H9 (cell line): ENCODE data around the gene GPR176. TPM values are rescaled to one million over a fixed set of nuclear protein-coding genes. Genes with fewer than 3 reads are reported as not detected.

Experiments used
- DNase-seq: peaks from one replicate; pipeline ENCODE4 v3.0.0-alpha.2; 2017
- H2AFZ ChIP-seq: one replicate; pipeline ENCODE4 v1.6.1; 2013; ENCODE audit warnings: mild to moderate bottlenecking, low read length, control low read depth, moderate library complexity
- H2AK5ac ChIP-seq: 2 replicates; pipeline ENCODE4 v1.6.1; 2013; ENCODE audit warnings: low read length, control low read depth, mixed read lengths; ENCODE audit not compliant: insufficient read length
- H2BK120ac ChIP-seq: one replicate; pipeline ENCODE4 v1.6.1; 2013; ENCODE audit warnings: low read depth, mild to moderate bottlenecking, low read length, control low read depth, inconsistent platforms; ENCODE audit not compliant: poor library complexity, severe bottlenecking
- H2BK12ac ChIP-seq: 2 replicates; pipeline ENCODE4 v1.6.1; 2013; ENCODE audit warnings: low read length, control low read depth, mixed read lengths, low read depth; ENCODE audit not compliant: insufficient read length
- H2BK15ac ChIP-seq: 2 replicates; pipeline ENCODE4 v1.6.1; 2013; ENCODE audit warnings: low read depth, low read length, control low read depth
- H2BK20ac ChIP-seq: one replicate; pipeline ENCODE4 v1.6.1; 2013; ENCODE audit warnings: low read depth, mild to moderate bottlenecking, low read length, control low read depth, inconsistent platforms; ENCODE audit not compliant: poor library complexity, severe bottlenecking
- H2BK5ac ChIP-seq: 2 replicates; pipeline ENCODE4 v1.6.1; 2013; ENCODE audit warnings: low read length, control low read depth, mixed read lengths; ENCODE audit not compliant: insufficient read length
- H3K14ac ChIP-seq: 2 replicates; pipeline ENCODE4 v1.6.1; 2013; ENCODE audit warnings: low read length, control low read depth; ENCODE audit not compliant: insufficient read depth
- H3K18ac ChIP-seq: 2 replicates; pipeline ENCODE4 v1.6.1; 2013; ENCODE audit warnings: low read depth, mild to moderate bottlenecking, mixed read lengths, low read length, control low read depth; ENCODE audit not compliant: insufficient read length
- H3K23ac ChIP-seq: 2 replicates; pipeline ENCODE4 v1.6.1; 2013; ENCODE audit warnings: low read length, control low read depth, mixed read lengths, low read depth; ENCODE audit not compliant: insufficient read length
- H3K23me2 ChIP-seq: 2 replicates; pipeline ENCODE4 v1.6.1; 2013; ENCODE audit warnings: low read depth, mild to moderate bottlenecking, mixed read lengths, low read length, control low read depth; ENCODE audit not compliant: insufficient read length, poor library complexity, severe bottlenecking
- H3K27ac ChIP-seq: 2 replicates; pipeline ENCODE4 v1.5.1; 2013; ENCODE audit warnings: low read length, control low read depth, mixed read lengths, low read depth; ENCODE audit not compliant: insufficient read length
- H3K27me3 ChIP-seq: 2 replicates; pipeline ENCODE4 v1.6.1; 2013; ENCODE audit warnings: low read length, control low read depth, inconsistent platforms; ENCODE audit not compliant: insufficient read depth
- H3K4ac ChIP-seq: 2 replicates; pipeline ENCODE4 v1.6.1; 2013; ENCODE audit warnings: low read depth, mild to moderate bottlenecking, control low read depth, inconsistent platforms, low read length, moderate library complexity
- H3K4me1 ChIP-seq: 2 replicates; pipeline ENCODE4 v1.6.1; 2013; ENCODE audit warnings: low read length, control low read depth, inconsistent platforms; ENCODE audit not compliant: insufficient read depth
- H3K4me2 ChIP-seq: 2 replicates; pipeline ENCODE4 v1.6.1; 2013; ENCODE audit warnings: low read length, control low read depth, mixed read lengths; ENCODE audit not compliant: insufficient read length, insufficient read depth
- H3K56ac ChIP-seq: 2 replicates; pipeline ENCODE4 v1.6.1; 2013; ENCODE audit warnings: low read depth, mild to moderate bottlenecking, mixed read lengths, low read length, control low read depth; ENCODE audit not compliant: insufficient read length
- H3K79me1 ChIP-seq: 2 replicates; pipeline ENCODE4 v1.6.1; 2013; ENCODE audit warnings: low read depth, mild to moderate bottlenecking, moderate library complexity, low read length, control low read depth, inconsistent platforms; ENCODE audit not compliant: insufficient read depth, poor library complexity, severe bottlenecking
- H3K79me2 ChIP-seq: 2 replicates; pipeline ENCODE4 v1.6.1; 2013; ENCODE audit warnings: low read length, control low read depth, inconsistent platforms; ENCODE audit not compliant: insufficient read depth
- H3K9ac ChIP-seq: 2 replicates; pipeline ENCODE4 v1.6.1; 2013; ENCODE audit warnings: low read length, control low read depth, mixed read lengths; ENCODE audit not compliant: insufficient read length; ENCODE audit errors: extremely low read depth
- H3K9me3 ChIP-seq: one replicate; pipeline ENCODE4 v1.6.1; 2013; ENCODE audit warnings: low read depth, low read length, inconsistent platforms; ENCODE audit not compliant: control insufficient read depth
- H3T11ph ChIP-seq: one replicate; pipeline ENCODE4 v1.6.1; 2013; ENCODE audit warnings: mild to moderate bottlenecking, low read length, control low read depth, inconsistent platforms
- H4K20me1 ChIP-seq: one replicate; pipeline ENCODE4 v1.6.1; 2013; ENCODE audit not compliant: control insufficient read depth, insufficient read length, insufficient read depth
- H4K5ac ChIP-seq: 2 replicates; pipeline ENCODE4 v1.6.1; 2013; ENCODE audit warnings: low read depth, mild to moderate bottlenecking, mixed read lengths, low read length, control low read depth; ENCODE audit not compliant: insufficient read length
- H4K8ac ChIP-seq: replicated peaks from 2 replicates; pipeline ENCODE4 v1.6.1; 2013; ENCODE audit warnings: low read length, control low read depth, mixed read lengths, low read depth; ENCODE audit not compliant: insufficient read length
- H4K91ac ChIP-seq: 2 replicates; pipeline ENCODE4 v1.6.1; 2013; ENCODE audit warnings: low read depth, mild to moderate bottlenecking, moderate library complexity, mixed read lengths, low read length, control low read depth; ENCODE audit not compliant: insufficient read length
- H3K27ac Mint-ChIP-seq, 3 experiments: 2 replicates in 2 of 3; 3 replicates in 1 of 3; pipeline ENCODE4 v1.8.0; 2020 to 2021; ENCODE audit warnings: mixed read lengths in 3 of 3, mild to moderate bottlenecking in 1 of 3, moderate library complexity in 1 of 3
- H3K27me3 Mint-ChIP-seq: 2 replicates; pipeline ENCODE4 v1.8.0; 2021; ENCODE audit warnings: low read depth, mild to moderate bottlenecking, moderate library complexity, mixed read lengths
- H3K36me3 Mint-ChIP-seq, 3 experiments: 2 replicates in 2 of 3; 3 replicates in 1 of 3; pipeline ENCODE4 v1.8.0; 2020 to 2021; ENCODE audit warnings: low read depth in 3 of 3, mixed read lengths in 3 of 3; ENCODE audit not compliant: insufficient read depth in 1 of 3
- H3K4me1 Mint-ChIP-seq, 2 experiments: 2 replicates each; pipeline ENCODE4 v1.8.0; 2020; ENCODE audit warnings: mixed read lengths in 2 of 2
- H3K4me3 Mint-ChIP-seq, 2 experiments: 2 replicates in 1 of 2; 3 replicates in 1 of 2; pipeline ENCODE4 v1.8.0; 2020 to 2021; ENCODE audit warnings: mild to moderate bottlenecking in 2 of 2, mixed read lengths in 2 of 2, moderate library complexity in 1 of 2
- H3K9me3 Mint-ChIP-seq, 2 experiments: 2 replicates in 1 of 2; 3 replicates in 1 of 2; pipeline ENCODE4 v1.8.0; 2020; ENCODE audit warnings: mild to moderate bottlenecking in 2 of 2, mixed read lengths in 2 of 2, moderate library complexity in 1 of 2
- WGBS: extraction: QIAGEN DNeasy Blood & Tissue Kit; methylation state at CpG from one replicate; pipeline ENCODE4 v1.1.7; 2013; ENCODE audit warnings: missing lambda C conversion rate, low lambda C conversion rate, mixed read lengths; ENCODE audit not compliant: insufficient read length; ENCODE audit errors: extremely low coverage; 5-methylcytosine and 5-hydroxymethylcytosine counted together
- total RNA-seq: library from RNA; stranded (reverse); gene quantifications from 2 replicates; pipeline ENCODE4 v1.2.1, GENCODE V29; 2021
- TF ChIP-seq, protein P1 (sequence below): fragments of 200-600 bp; sonication (generic); conservative IDR thresholded peaks from 3 replicates; pipeline ENCODE4 v1.8.0; 2021; ENCODE audit warnings: antibody characterized with exemption, mild to moderate bottlenecking

GPR176 gene
- total RNA-seq, 1 experiment from 2014 or later = 132 TPM

DNA sequence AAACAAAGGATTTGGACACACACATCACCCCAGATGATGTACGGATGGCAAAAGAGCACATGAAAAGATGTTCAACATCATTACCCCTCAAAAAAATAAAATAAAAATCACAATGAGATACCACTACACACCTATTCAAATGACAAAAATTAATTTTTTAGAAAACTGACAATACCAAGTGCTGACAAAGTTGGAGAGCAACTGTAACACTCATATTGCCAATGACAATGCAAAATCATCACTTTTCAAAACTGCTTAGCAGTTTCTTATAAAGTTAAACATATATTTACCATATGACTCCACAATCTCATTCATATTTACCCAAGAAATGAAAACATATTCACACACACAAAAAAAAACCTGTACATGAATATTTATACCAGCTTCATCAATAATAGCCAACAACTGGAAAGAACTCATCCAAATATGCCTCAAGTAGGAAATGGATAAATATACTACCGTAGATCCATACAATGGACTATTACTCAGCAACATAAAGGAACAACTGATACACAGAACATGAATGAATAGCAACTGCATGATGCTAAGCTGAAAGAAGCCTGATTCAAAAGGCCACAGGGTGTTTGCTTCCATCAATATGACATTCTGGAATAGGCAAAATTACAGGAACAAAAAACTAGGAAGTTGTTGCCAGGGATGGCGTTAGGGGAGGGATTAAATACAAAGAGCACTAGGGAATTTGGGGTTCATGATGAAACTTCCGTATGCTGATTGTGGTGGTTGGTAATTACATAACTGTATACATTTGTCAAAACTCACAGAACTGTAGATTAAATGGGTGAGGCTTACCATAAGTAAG, 138.7 kb downstream of the GPR176 start:
- Histone ChIP-seq H3T11ph (no peak overlapping the region), H2BK5ac (no peak overlapping the region), H3K79me2 (no peaks in the 10 kb centered on the region; the same call in 1 of the 2 replicates), H3K14ac (no peak overlapping the region), H3K4me2 (peak overlapping the region; percentile 92), H3K79me1 (no peaks in the 10 kb centered on the region), H3K4ac (no peak overlapping the region), H4K8ac (no peak overlapping the region), H3K9me3 (no peaks in the 10 kb centered on the region), H4K91ac (no peak overlapping the region), H2BK120ac (no peak overlapping the region), H3K27ac (no peak overlapping the region), H2BK12ac (no peak overlapping the region), H4K20me1 (no peaks in the 10 kb centered on the region), H3K23me2 (peaks cover 8% of the 10 kb centered on the region), H3K56ac (no peak overlapping the region), H3K23ac (no peak overlapping the region), H3K9ac (no peak overlapping the region), H3K4me1 (peaks cover 11% of the 10 kb centered on the region; the same call in 1 of the 2 replicates), H2AFZ (no peak overlapping the region), H4K5ac (no peak overlapping the region), H2BK20ac (no peak overlapping the region), H3K18ac (no peak overlapping the region), H3K27me3 (no peaks in the 10 kb centered on the region), H2AK5ac (no peak overlapping the region), H2BK15ac (no peak overlapping the region)
- Mint-ChIP-seq H3K9me3 (no peaks in the 10 kb centered on the region; a peak in 2 of 5 replicates), H3K27ac (no peak overlapping the region), H3K4me3 (peak overlapping the region; percentile 37 to 92; a peak in 4 of 5 replicates), H3K4me1 (peaks cover 46 to 52% of the 10 kb centered on the region in 2 experiments), H3K27me3 (no peaks in the 10 kb centered on the region), H3K36me3 (no peaks in the 10 kb centered on the region)
- no peak for DNase-seq
- no CpG with 5 or more reads among the region's 4 CpGs for WGBS
- TF ChIP-seq, protein P1, sequence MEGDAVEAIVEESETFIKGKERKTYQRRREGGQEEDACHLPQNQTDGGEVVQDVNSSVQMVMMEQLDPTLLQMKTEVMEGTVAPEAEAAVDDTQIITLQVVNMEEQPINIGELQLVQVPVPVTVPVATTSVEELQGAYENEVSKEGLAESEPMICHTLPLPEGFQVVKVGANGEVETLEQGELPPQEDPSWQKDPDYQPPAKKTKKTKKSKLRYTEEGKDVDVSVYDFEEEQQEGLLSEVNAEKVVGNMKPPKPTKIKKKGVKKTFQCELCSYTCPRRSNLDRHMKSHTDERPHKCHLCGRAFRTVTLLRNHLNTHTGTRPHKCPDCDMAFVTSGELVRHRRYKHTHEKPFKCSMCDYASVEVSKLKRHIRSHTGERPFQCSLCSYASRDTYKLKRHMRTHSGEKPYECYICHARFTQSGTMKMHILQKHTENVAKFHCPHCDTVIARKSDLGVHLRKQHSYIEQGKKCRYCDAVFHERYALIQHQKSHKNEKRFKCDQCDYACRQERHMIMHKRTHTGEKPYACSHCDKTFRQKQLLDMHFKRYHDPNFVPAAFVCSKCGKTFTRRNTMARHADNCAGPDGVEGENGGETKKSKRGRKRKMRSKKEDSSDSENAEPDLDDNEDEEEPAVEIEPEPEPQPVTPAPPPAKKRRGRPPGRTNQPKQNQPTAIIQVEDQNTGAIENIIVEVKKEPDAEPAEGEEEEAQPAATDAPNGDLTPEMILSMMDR = no peak
